ACC112 (cell line): ENCODE results near the gene MADCAM1.
"Not testable (repeated sequence)": the region's sequence is repeated elsewhere in the genome, so short reads cannot be mapped to it uniquely, and the experiment has no call there.

ENCODE experiments used
- H2AFZ ChIP-seq: fragments of 200-600 bp; sonication (generic); one replicate; pipeline ENCODE4 v1.6.0; 2017; ENCODE audit warnings: antibody characterized with exemption, low read length; ENCODE audit not compliant: unreplicated experiment
- H3K27ac ChIP-seq: fragments of 200-600 bp; sonication (generic); 2 replicates; pipeline ENCODE4 v1.5.1; 2014; ENCODE audit warnings: low read depth, mild to moderate bottlenecking, antibody characterized with exemption, low read length, moderate library complexity
- H3K27me3 ChIP-seq: fragments of 200-600 bp; sonication (generic); 2 replicates; pipeline ENCODE4 v1.6.1; 2014; ENCODE audit warnings: mild to moderate bottlenecking, antibody characterized with exemption, low read length, moderate library complexity, mixed read lengths; ENCODE audit not compliant: insufficient read depth
- H3K36me3 ChIP-seq: fragments of 200-600 bp; sonication (generic); 2 replicates; pipeline ENCODE4 v1.6.1; 2016; ENCODE audit warnings: mild to moderate bottlenecking, antibody characterized with exemption, low read length, moderate library complexity, mixed read lengths; ENCODE audit not compliant: insufficient read depth
- H3K4me1 ChIP-seq: fragments of 200-600 bp; sonication (generic); one replicate; pipeline ENCODE4 v1.6.1; 2016; ENCODE audit warnings: low read length, mixed read lengths; ENCODE audit not compliant: insufficient read depth, unreplicated experiment, control insufficient read depth
- H3K4me3 ChIP-seq: fragments of 200-600 bp; sonication (generic); 2 replicates; pipeline ENCODE4 v1.5.1; 2014; ENCODE audit warnings: mild to moderate bottlenecking, low read depth, low read length
- H3K79me2 ChIP-seq: fragments of 200-600 bp; sonication (generic); one replicate; pipeline ENCODE4 v1.6.0; 2016; ENCODE audit warnings: low read length; ENCODE audit not compliant: control insufficient read depth, unreplicated experiment, insufficient read depth

The MADCAM1 gene

GRCh38 chr19:481100-481499 is 15.2 kb upstream of the MADCAM1 start:
- H3K4me3 ChIP-seq, H2AFZ ChIP-seq, H3K27me3 ChIP-seq, H3K36me3 ChIP-seq, H3K79me2 ChIP-seq, H3K27ac ChIP-seq, H3K4me1 ChIP-seq: not testable (repeated sequence)

GRCh38 chr19:482186-483041 is 13.9 kb upstream of the MADCAM1 start:
- no peak overlapping the region for H3K4me3 ChIP-seq
- no peaks in the 10 kb centered on the region for H3K27me3 ChIP-seq
- no peak overlapping the region for H2AFZ ChIP-seq
- H3K4me1 ChIP-seq, result peaks cover 9% of the 10 kb centered on the region
- no peaks in the 10 kb centered on the region for H3K36me3 ChIP-seq
- H3K27ac ChIP-seq, result no peak overlapping the region
- no peaks in the 10 kb centered on the region for H3K79me2 ChIP-seq

DNA sequence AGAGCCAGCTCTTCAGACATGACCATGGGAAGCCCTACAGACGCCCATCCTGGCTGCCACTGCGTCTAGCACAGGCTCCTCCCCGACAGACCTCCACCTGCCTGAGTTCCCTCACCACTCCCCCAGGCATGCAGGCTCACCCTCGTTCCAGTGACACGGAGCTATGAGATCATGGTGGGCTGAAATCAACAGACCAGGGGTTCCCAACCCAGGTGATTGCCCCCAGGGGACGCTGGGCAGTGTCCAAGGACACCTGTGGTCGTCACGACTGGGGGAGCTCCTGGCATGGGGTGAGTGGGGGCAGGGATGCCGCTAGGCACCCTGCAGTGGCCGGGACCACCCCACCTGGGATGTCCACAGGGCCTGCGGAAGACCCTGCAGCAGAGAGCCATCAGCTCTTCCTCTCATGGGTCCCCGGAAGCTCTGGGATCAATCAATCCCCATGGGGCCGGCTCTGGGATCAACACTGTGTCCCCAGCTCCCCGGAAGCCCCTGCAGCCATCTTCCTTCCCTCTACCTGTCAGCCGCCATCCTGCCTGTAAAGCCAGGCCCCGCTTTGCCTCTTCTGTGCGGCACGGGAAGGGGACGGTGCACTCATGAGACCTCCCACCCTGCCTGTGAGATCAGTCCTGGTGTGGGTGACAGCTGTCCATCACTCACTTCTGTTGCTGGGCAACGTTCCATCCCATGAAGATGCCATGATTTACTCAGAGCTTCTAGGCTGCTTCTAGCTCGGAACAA is 12.8 kb upstream of the MADCAM1 start:
- Histone ChIP-seq H2AFZ (no peak overlapping the region), H3K4me3 (no peak overlapping the region), H3K27me3 (no peaks in the 10 kb centered on the region), H3K4me1 (peaks cover 9% of the 10 kb centered on the region), H3K27ac (no peak overlapping the region), H3K36me3 (no peaks in the 10 kb centered on the region), H3K79me2 (no peaks in the 10 kb centered on the region)

- H3K4me3 ChIP-seq, result no peak overlapping the region
- no peak overlapping the region for H2AFZ ChIP-seq
- no peaks in the 10 kb centered on the region for H3K27me3 ChIP-seq
- peaks cover 9% of the 10 kb centered on the region for H3K4me1 ChIP-seq
- no peak overlapping the region for H3K27ac ChIP-seq
- no peaks in the 10 kb centered on the region for H3K79me2 ChIP-seq
- no peaks in the 10 kb centered on the region for H3K36me3 ChIP-seq
Observed at GRCh38 chr19:484494-484893, 11.8 kb upstream of the MADCAM1 start.

- H2AFZ ChIP-seq, result no peak overlapping the region
- no peaks in the 10 kb centered on the region for H3K27me3 ChIP-seq
- no peaks in the 10 kb centered on the region for H3K79me2 ChIP-seq
- peaks cover 10% of the 10 kb centered on the region for H3K4me1 ChIP-seq
- no peak overlapping the region for H3K4me3 ChIP-seq
- no peak overlapping the region for H3K27ac ChIP-seq
- no peaks in the 10 kb centered on the region for H3K36me3 ChIP-seq
Observed at GRCh38 chr19:485077-485476, 11.2 kb upstream of the MADCAM1 start.

GRCh38 chr19:485583-486236 is 10.6 kb upstream of the MADCAM1 start:
- Histone ChIP-seq H3K79me2 (no peaks in the 10 kb centered on the region), H2AFZ (no peak overlapping the region), H3K4me1 (peaks cover 11% of the 10 kb centered on the region), H3K36me3 (no peaks in the 10 kb centered on the region), H3K4me3 (peak overlapping the region; percentile 11; the same call in 1 of the 2 replicates), H3K27ac (peak overlapping the region; percentile 45; the same call in 1 of the 2 replicates), H3K27me3 (no peaks in the 10 kb centered on the region)

- no peaks in the 10 kb centered on the region for H3K27me3 ChIP-seq
- no peaks in the 10 kb centered on the region for H3K36me3 ChIP-seq
- H3K27ac ChIP-seq, result peak overlapping the region; percentile 79
- H3K4me1 ChIP-seq, result peaks cover 11% of the 10 kb centered on the region
- no peaks in the 10 kb centered on the region for H3K79me2 ChIP-seq
- H2AFZ ChIP-seq, result peak overlapping the region; percentile 70
- H3K4me3 ChIP-seq, result peak overlapping the region; percentile 83
Observed at GRCh38 chr19:488505-489417, 7.5 kb upstream of the MADCAM1 start.

DNA sequence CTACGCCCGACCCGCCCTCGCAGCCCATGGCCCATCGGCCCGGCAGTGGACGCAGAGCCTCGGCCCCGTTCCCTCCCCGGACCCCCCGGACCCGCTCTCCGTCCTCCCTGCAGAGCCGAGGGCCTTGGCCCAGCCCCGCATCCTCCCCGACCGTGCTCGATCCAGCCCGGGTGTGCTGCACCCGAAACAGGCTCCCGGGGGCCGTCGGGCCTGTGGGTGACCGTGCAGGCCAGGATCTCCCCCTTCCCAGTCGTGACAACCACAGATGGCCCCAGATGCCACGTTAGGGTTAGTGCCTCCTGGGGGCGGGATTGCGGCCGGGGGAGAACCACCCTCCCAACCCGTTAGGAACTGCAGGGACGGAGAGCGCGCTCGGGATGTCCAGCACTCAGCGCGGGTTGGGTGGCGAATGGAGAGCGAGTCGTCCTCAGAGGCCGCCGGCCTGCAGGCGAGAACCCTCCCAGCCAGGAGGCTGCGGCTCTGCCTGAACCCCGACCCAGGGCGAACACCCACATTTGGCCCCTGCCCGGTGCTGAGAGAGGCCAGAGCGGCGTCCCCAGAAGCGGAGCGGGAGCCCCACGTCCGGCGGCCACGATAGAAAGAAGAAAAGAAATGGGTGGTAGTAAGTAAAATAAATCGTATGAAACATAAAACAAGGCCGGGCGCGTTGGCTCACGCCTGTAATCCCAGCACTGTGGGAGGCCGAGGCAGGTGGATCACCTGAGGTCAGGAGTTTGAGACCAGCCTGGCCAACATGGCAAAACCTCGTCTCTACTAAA is 6.7 kb upstream of the MADCAM1 start:
- Histone ChIP-seq H2AFZ (peak overlapping the region; percentile 68), H3K27ac (no peak overlapping the region), H3K4me3 (peak overlapping the region; percentile 83), H3K4me1 (peaks cover 11% of the 10 kb centered on the region), H3K27me3 (no peaks in the 10 kb centered on the region), H3K79me2 (no peaks in the 10 kb centered on the region), H3K36me3 (no peaks in the 10 kb centered on the region)

DNA sequence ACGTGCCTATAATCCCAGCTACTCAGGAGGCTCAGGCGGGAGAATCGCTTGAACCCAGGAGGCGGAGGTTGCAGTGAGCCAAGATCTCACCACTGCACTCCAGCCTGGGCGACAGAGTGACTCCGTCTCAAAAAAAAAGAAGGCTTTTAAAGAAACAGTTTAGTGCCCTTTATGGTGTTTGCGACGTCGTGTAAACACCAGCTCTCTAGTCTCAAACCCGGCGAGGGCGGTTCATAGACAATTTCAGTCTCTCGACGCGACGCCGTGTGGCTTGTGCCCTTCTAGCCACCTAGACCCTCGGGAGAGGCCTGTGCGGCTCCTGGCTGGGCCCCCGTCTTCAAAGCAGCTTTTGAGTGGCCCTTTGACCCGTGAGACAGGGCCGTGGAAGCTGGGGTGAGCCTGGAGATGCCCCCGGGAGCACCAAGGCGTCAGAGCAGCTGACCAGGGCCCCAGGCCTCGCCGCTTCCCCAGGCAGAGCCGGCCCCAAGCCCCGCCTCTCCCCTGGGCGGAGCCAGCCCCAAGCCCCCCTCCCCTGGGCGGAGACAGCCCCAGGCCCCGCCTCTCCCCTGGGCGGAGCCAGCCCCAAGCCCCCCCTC is 5.0 kb upstream of the MADCAM1 start:
- peaks cover 3% of the 10 kb centered on the region for H3K4me1 ChIP-seq
- H3K27me3 ChIP-seq, result peaks cover 4% of the 10 kb centered on the region; the same call in 1 of the 2 replicates
- H3K27ac ChIP-seq, result no peak overlapping the region
- H3K79me2 ChIP-seq, result no peaks in the 10 kb centered on the region
- H2AFZ ChIP-seq, result no peak overlapping the region
- H3K36me3 ChIP-seq, result no peaks in the 10 kb centered on the region
- no peak overlapping the region for H3K4me3 ChIP-seq
